Stimulated activated CD8-positive, alpha-beta memory T cell treated with anti-CD3 and anti-CD28 coated beads, Interleukin-15, amount 100 ng/mL, for 4 hours (primary cell): ENCODE results near the gene BLOC1S1.
A peak's percentile ranks its signal among the peaks of the same experiment; 100 is the strongest.

ENCODE experiments used
- DNase-seq, 2 donors: peaks; one replicate each; pipeline ENCODE4 v3.0.0-alpha.2; 2020; ENCODE audit warnings: low read depth in 2 of 2

Gene BLOC1S1

GRCh38 chr12:55715833-55716581 lies at the start of gene BLOC1S1:
BLOC1S1 (plus strand) TSS chr12:55716046; CDS start chr12:55716052, 6 bp downstream.
- peak; percentile 76 to 82 for DNase-seq

GRCh38 chr12:55666508-55666907 lies 49.3 kb upstream of the BLOC1S1 start:
- DNase-seq, result no peak

- no peak for DNase-seq
Measured at GRCh38 chr12:55670276-55670675, 45.6 kb upstream of the BLOC1S1 start.

- no peak for DNase-seq
Measured at GRCh38 chr12:55671746-55672145, 44.1 kb upstream of the BLOC1S1 start.

- no peak for DNase-seq
Measured at GRCh38 chr12:55673638-55674037, 42.2 kb upstream of the BLOC1S1 start.

GRCh38 chr12:55675666-55676065 lies 40.2 kb upstream of the BLOC1S1 start:
- no peak for DNase-seq

GRCh38 chr12:55676707-55677106 lies 39.1 kb upstream of the BLOC1S1 start:
- DNase-seq, result no peak

GRCh38 chr12:55679691-55680090 lies 36.2 kb upstream of the BLOC1S1 start:
- no peak for DNase-seq

- DNase-seq, result no peak
Measured at GRCh38 chr12:55681142-55682077, 34.4 kb upstream of the BLOC1S1 start.

GRCh38 chr12:55682087-55682796 lies 33.6 kb upstream of the BLOC1S1 start:
- DNase-seq, result no peak

- no peak for DNase-seq
Measured at GRCh38 chr12:55683676-55684075, 32.2 kb upstream of the BLOC1S1 start.

GRCh38 chr12:55684761-55685370 lies 31.0 kb upstream of the BLOC1S1 start:
- DNase-seq, result no peak

- DNase-seq, result no peak
Measured at GRCh38 chr12:55685671-55686070, 30.2 kb upstream of the BLOC1S1 start.

GRCh38 chr12:55686366-55687010 lies 29.4 kb upstream of the BLOC1S1 start:
- DNase-seq, result no peak

- no peak for DNase-seq
Measured at GRCh38 chr12:55687746-55688145, 28.1 kb upstream of the BLOC1S1 start.

- no peak for DNase-seq
Measured at GRCh38 chr12:55688716-55689655, 26.9 kb upstream of the BLOC1S1 start.

GRCh38 chr12:55692631-55693322 lies 23.1 kb upstream of the BLOC1S1 start:
- no peak for DNase-seq

GRCh38 chr12:55693323-55694187 lies 22.3 kb upstream of the BLOC1S1 start:
- DNase-seq, result no peak

- no peak for DNase-seq
Measured at GRCh38 chr12:55694188-55694515, 21.7 kb upstream of the BLOC1S1 start.
